Measurements from ENCODE around the gene HOXB5. TPM values are rescaled to one million over a fixed set of nuclear protein-coding genes. Genes with fewer than 3 reads are reported as not detected.
A peak's percentile ranks its signal among the peaks of the same experiment; 100 is the strongest.

HOXB5 gene
- total RNA-seq, 1 donor from 2014 or later = not detected

DNA sequence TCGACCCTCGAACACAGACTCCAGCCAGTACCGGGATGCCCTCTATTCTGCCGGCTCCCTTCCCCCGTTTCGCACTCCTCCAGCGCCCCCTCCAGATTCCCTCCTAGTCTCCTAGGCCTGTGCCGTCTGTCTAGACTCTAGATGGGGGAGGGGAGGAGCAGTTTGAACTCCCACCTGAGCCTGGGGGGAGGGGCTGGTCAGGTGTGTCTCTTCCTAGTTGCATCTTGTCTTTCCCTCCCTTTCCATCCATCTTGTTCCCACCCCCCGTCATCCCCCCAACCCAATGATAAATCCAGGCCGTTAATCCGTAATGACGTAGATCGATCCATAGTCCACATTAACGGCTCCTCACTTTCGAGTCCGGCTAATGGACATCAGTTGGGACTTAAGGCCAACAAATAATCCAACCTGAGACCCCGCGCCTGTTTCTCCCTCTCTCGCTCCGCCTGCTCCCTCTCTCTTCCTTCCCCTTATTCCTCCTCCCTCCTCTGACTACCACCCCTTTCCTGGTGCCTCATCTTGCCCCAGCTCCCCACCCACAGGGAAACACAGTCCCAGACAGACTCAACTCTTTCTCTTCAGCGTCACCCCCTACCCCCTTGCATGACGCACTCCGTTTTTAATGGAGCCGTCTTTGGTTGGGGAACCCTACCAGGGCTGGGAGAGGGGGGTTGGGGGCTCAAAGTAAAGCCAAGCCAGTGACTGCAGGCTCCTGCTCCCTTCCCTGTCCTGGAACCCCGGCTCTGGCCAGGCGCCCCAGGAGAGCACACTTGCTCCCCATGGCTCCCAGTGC is 3.4 kb upstream of the HOXB5 start:
- H3K9me3 ChIP-seq (ENCODE audit: low read depth) = no peaks in the 10 kb centered on the region
- Mint-ChIP-seq H3K27ac (no peak overlapping the region), H3K27me3 (ENCODE audit: insufficient read depth, low read depth) (peaks cover 99% of the 10 kb centered on the region), H3K4me3 (no peak overlapping the region), H3K4me1 (peaks cover 9% of the 10 kb centered on the region), H3K9me3 (peaks cover 9% of the 10 kb centered on the region), H3K36me3 (peaks cover 1% of the 10 kb centered on the region)
- no peak overlapping the region for H2AFZ ChIP-seq (replicated peaks)
- H3K4me1 ChIP-seq = no peaks in the 10 kb centered on the region
- TF ChIP-seq, protein P1, sequence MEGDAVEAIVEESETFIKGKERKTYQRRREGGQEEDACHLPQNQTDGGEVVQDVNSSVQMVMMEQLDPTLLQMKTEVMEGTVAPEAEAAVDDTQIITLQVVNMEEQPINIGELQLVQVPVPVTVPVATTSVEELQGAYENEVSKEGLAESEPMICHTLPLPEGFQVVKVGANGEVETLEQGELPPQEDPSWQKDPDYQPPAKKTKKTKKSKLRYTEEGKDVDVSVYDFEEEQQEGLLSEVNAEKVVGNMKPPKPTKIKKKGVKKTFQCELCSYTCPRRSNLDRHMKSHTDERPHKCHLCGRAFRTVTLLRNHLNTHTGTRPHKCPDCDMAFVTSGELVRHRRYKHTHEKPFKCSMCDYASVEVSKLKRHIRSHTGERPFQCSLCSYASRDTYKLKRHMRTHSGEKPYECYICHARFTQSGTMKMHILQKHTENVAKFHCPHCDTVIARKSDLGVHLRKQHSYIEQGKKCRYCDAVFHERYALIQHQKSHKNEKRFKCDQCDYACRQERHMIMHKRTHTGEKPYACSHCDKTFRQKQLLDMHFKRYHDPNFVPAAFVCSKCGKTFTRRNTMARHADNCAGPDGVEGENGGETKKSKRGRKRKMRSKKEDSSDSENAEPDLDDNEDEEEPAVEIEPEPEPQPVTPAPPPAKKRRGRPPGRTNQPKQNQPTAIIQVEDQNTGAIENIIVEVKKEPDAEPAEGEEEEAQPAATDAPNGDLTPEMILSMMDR (IDR thresholded peaks at IDR 0.05) = no peak
- TF ChIP-seq EZH2phosphoT487 (IDR thresholded peaks at IDR 0.05) = peak; percentile 24
- TF ChIP-seq EZH2 (IDR thresholded peaks at IDR 0.05) = no peak
- peaks cover 96% of the 10 kb centered on the region for H4K20me1 ChIP-seq (ENCODE audit: low read depth)
- no peaks in the 10 kb centered on the region for H3F3A ChIP-seq (ENCODE audit: low read depth)
- no peak overlapping the region for H3K4me3 ChIP-seq
- H3K79me2 ChIP-seq (ENCODE audit: low read depth) = no peaks in the 10 kb centered on the region
- no peak overlapping the region for H3K9ac ChIP-seq
- H3K4me2 ChIP-seq = no peak overlapping the region
- no peaks in the 10 kb centered on the region for H3K36me3 ChIP-seq
- DNase-seq (ENCODE audit: low spot score) = no peak
- H3K27ac ChIP-seq = no peak overlapping the region
- peaks cover 100% of the 10 kb centered on the region for H3K27me3 ChIP-seq

DNA sequence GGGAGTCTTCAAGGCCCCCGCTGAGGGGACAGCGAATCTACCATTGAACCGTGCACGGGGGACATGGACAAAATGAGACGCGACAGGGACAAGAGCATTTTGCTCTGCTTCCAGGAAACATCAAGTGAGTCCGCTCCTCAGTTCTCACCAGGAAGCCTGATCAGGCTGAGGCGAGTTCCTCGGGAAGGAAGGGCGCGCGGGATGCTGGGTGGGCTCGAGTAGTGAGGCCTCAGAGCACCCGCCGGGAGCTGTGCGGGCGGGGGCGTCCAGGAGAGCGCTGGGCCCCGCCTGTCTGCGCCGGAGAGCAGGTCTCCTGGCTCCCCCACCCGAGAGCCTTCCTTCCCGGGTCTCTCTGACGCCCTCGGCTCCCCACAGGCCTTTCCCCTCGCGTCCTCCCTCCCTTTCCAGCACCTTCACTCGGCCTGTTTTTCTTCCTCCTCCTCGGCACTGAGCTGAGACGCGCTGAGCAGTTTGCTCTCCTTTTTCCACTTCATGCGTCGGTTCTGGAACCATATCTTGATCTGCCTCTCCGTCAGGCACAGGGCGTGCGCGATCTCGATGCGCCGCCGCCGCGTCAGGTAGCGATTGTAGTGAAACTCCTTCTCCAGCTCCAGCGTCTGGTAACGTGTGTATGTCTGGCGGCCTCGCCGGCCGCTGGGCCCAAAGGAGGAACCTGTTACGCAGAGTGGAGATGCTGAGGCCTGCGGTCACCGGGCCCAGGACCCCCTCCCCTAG is 2.6 kb upstream of the HOXB5 start:
- H3K79me2 ChIP-seq (ENCODE audit: low read depth) = no peaks in the 10 kb centered on the region
- H3K36me3 ChIP-seq = no peaks in the 10 kb centered on the region
- H3K36me3 Mint-ChIP-seq = peaks cover 1% of the 10 kb centered on the region
- no peak overlapping the region for H3K9ac ChIP-seq
- H3K27ac ChIP-seq = no peak overlapping the region
- TF ChIP-seq, protein P1 (IDR thresholded peaks at IDR 0.05) = no peak
- TF ChIP-seq EZH2 (IDR thresholded peaks at IDR 0.05) (peak; percentile 39), EZH2phosphoT487 (IDR thresholded peaks at IDR 0.05) (peak; percentile 90)
- no peak overlapping the region for H3K4me3 ChIP-seq
- H3K27me3 ChIP-seq = peaks cover 100% of the 10 kb centered on the region
- no peak overlapping the region for H3K4me2 ChIP-seq
- peak overlapping the region; percentile 62 for H3K4me3 Mint-ChIP-seq
- H3F3A ChIP-seq (ENCODE audit: low read depth) = no peaks in the 10 kb centered on the region
- H3K9me3 ChIP-seq (ENCODE audit: low read depth) = no peaks in the 10 kb centered on the region
- H3K9me3 Mint-ChIP-seq = peaks cover 9% of the 10 kb centered on the region
- no peak overlapping the region for H2AFZ ChIP-seq (replicated peaks)
- no peak overlapping the region for H3K27ac Mint-ChIP-seq
- H4K20me1 ChIP-seq (ENCODE audit: low read depth) = peaks cover 96% of the 10 kb centered on the region
- H3K4me1 ChIP-seq = no peaks in the 10 kb centered on the region
- peaks cover 9% of the 10 kb centered on the region for H3K4me1 Mint-ChIP-seq
- H3K27me3 Mint-ChIP-seq (ENCODE audit: insufficient read depth, low read depth) = peaks cover 97% of the 10 kb centered on the region
- no peak for DNase-seq (ENCODE audit: low spot score)

DNA sequence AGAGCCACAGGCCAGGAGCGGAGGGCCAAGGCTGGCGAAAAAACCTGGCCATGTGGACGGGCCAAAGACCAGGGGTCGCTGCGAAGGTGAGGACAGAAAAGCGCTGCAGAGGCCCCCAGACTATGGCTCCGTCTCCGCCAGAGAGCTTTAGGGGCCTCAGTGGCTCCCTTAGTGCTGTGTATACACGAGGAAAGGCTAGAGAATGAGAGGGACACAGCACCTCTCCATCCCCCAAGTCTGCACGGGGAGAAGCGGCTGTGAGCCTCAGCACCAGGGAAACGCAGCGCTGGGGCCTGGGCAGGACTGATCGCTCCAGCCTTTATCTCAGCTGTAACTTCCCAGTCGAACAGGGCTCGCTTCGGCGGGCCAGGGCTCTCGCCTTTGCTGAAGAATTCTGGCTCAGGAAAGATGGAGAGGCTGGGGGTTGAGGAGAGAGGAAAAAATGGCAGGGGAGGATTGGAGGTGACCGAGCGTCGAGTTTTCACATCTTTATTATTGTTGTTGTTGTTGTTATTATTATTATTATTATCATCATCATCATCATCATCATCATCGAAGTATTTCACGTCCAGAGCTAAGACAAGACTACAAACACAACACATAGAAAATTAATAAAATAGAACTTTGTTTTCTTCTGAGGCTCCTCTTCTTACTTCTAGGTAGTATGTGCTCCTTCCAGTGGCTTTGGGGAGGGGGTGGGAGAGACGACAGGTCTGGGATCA is 1.9 kb upstream of the HOXB5 start:
- no peak overlapping the region for H3K27ac ChIP-seq
- H3K4me1 Mint-ChIP-seq = peaks cover 9% of the 10 kb centered on the region
- no peak overlapping the region for H3K9ac ChIP-seq
- peaks cover 1% of the 10 kb centered on the region for H3K36me3 Mint-ChIP-seq
- H3K27ac Mint-ChIP-seq = no peak overlapping the region
- no peak overlapping the region for H3K4me3 ChIP-seq
- H3K27me3 ChIP-seq = peaks cover 100% of the 10 kb centered on the region
- H3K4me2 ChIP-seq = no peak overlapping the region
- H3K4me3 Mint-ChIP-seq = no peak overlapping the region
- no peaks in the 10 kb centered on the region for H3F3A ChIP-seq (ENCODE audit: low read depth)
- H3K79me2 ChIP-seq (ENCODE audit: low read depth) = no peaks in the 10 kb centered on the region
- no peaks in the 10 kb centered on the region for H3K9me3 ChIP-seq (ENCODE audit: low read depth)
- no peaks in the 10 kb centered on the region for H3K36me3 ChIP-seq
- H2AFZ ChIP-seq (replicated peaks) = no peak overlapping the region
- TF ChIP-seq EZH2phosphoT487 (IDR thresholded peaks at IDR 0.05) (no peak), EZH2 (IDR thresholded peaks at IDR 0.05) (no peak)
- TF ChIP-seq, protein P1 (IDR thresholded peaks at IDR 0.05) = no peak
- peaks cover 97% of the 10 kb centered on the region for H3K27me3 Mint-ChIP-seq (ENCODE audit: insufficient read depth, low read depth)
- H4K20me1 ChIP-seq (ENCODE audit: low read depth) = peaks cover 95% of the 10 kb centered on the region
- H3K9me3 Mint-ChIP-seq = peaks cover 10% of the 10 kb centered on the region
- no peak for DNase-seq (ENCODE audit: low spot score)
- H3K4me1 ChIP-seq = no peaks in the 10 kb centered on the region
